SU-DHL-6 (cell line): ENCODE data around the gene CDH10.

Experiments used
- CTCF ChIP-seq: fragments of 200-600 bp; sonication (generic); IDR thresholded peaks from one replicate; pipeline ENCODE4 v1.5.1; 2017; ENCODE audit warnings: antibody characterized with exemption, mild to moderate bottlenecking, low read length, moderate library complexity; ENCODE audit not compliant: insufficient read depth, poor library complexity, severe bottlenecking
- EZH2phosphoT487 ChIP-seq: fragments of 200-600 bp; sonication (generic), shearing (Covaris generic); conservative IDR thresholded peaks from 2 replicates; pipeline ENCODE4 v1.6.1; 2018; ENCODE audit warnings: mild to moderate bottlenecking, antibody characterized with exemption, low read length, moderate library complexity, mixed read lengths

GRCh38 chr5:24497145-24497544 is 147.6 kb downstream of the CDH10 start:
- TF ChIP-seq CTCF, result no peak
- TF ChIP-seq EZH2phosphoT487, result no peak
